Adrenal gland (tissue), 12 donors: Measurements from ENCODE around the gene THRB. TPM values are rescaled to one million over a fixed set of nuclear protein-coding genes. Genes with fewer than 3 reads are reported as not detected.
A peak's percentile ranks its signal among the peaks of the same experiment; 100 is the strongest.

ENCODE experiments used
- DNase-seq, 7 donors: peaks; one replicate each; pipeline ENCODE4 v3.0.0-alpha.2; 2019 to 2020
- H3K27ac ChIP-seq, 5 donors: fragments of 200-600 bp; sonication (generic) in 4 of 5; 1 replicate in 3 of 5; 2 replicates in 2 of 5; pipeline versions ENCODE4 v1.5.1 to v1.8.0; 2016 to 2020; ENCODE audit warnings: mild to moderate bottlenecking in 1 of 5
- H3K27me3 ChIP-seq: fragments of 200-600 bp; 2 replicates; pipeline ENCODE4 v1.8.0; 2021
- H3K36me3 ChIP-seq, 2 donors: fragments of 200-600 bp; replicated peaks in 1 of 2; 1 replicate in 1 of 2; 2 replicates in 1 of 2; pipeline versions ENCODE4 v1.5.1 to v1.8.0; 2018 to 2022
- H3K4me1 ChIP-seq, 2 donors: fragments of 200-600 bp; replicated peaks in 1 of 2; 1 replicate in 1 of 2; 2 replicates in 1 of 2; pipeline versions ENCODE4 v1.5.1 to v1.8.0; 2018 to 2021
- H3K4me3 ChIP-seq, 4 donors: fragments of 200-600 bp; sonication (generic) in 3 of 4; one replicate each; pipeline ENCODE4 v1.5.1; 2016 to 2018
- H3K9me3 ChIP-seq, 3 donors: fragments of 200-600 bp; sonication (generic) in 1 of 3; replicated peaks in 1 of 3; 1 replicate in 2 of 3; 2 replicates in 1 of 3; pipeline versions ENCODE4 v1.5.1 to v1.8.0; 2016 to 2021
- POLR2A ChIP-seq, 2 donors: fragments of 450-650 bp; IDR thresholded peaks; one replicate each; pipeline ENCODE4 v1.6.1; 2017; ENCODE audit warnings: antibody characterized with exemption in 2 of 2, mild to moderate bottlenecking in 2 of 2, moderate library complexity in 1 of 2
- WGBS, 4 donors: extraction: QIAGEN DNeasy Blood & Tissue Kit in 2 of 4; methylation state at CpG; one replicate each; pipeline versions ENCODE4 v1.1.5 to v1.1.7; 2013 to 2017; 5-methylcytosine and 5-hydroxymethylcytosine counted together
- intact Hi-C, 2 donors: fragments of 100-400 bp; cut with DNase I; formaldehyde crosslinking; loops; one replicate each; pipeline versions ENCODE4 v1.14.1 to v1.15.0; 2022 to 2023
- polyA plus RNA-seq, 3 donors: library from polyadenylated mRNA; stranded (reverse); fragments of 200-250 nt in 2 of 3; fragments of 350-450 nt in 1 of 3; fragmentation: Illumina TruSeq in 1 of 3; extraction: RNeasy Lipid Tissue Mini Kit (QIAGEN cat#74804) in 1 of 3; gene quantifications; one replicate each; pipeline ENCODE4 v1.2.3, GENCODE V29; 2013 to 2014
- total RNA-seq, 9 donors: library from RNA; depleted of rRNA in 4 of 9; stranded (reverse); fragments of >200 nt in 4 of 9; fragments of 120-200 nt in 1 of 9; fragmentation: NEBNext Ultra II Directional in 1 of 9; extraction: Animal tissue kit (Norgen Biotek cat#: 25700) in 1 of 9; gene quantifications; one replicate each; pipeline versions ENCODE4 v1.1.0 to v1.2.4, GENCODE V29; 2013 to 2023
- TF ChIP-seq, protein P1 (sequence below), 6 experiments: fragments of 450-650 bp in 4 of 6; fragments of 200-600 bp in 2 of 6; sonication (generic) in 1 of 6; IDR thresholded peaks; 1 replicate in 5 of 6; 2 replicates in 1 of 6; pipeline versions ENCODE4 v1.5.1 to v1.8.0; 2016 to 2021; ENCODE audit warnings: antibody characterized with exemption in 6 of 6, mild to moderate bottlenecking in 2 of 6, moderate library complexity in 1 of 6
- donor health status: healthy with polysubstance abuse.
- donor health status: Bipolar disorder and iron deficiency.
- donor health status: DM: yes; HTN: yes; CAD: no.
- donor health status: DM: no; HTN: no; CAD: no.
- donor health status: DM: no; HTN: no; CAD: no.
- donor health status: DM: yes; HTN: yes; CAD: no.

The THRB gene
- total and polyA plus RNA-seq, 12 donors, result 3.0 to 30.7 (median 13.5) TPM

DNA sequence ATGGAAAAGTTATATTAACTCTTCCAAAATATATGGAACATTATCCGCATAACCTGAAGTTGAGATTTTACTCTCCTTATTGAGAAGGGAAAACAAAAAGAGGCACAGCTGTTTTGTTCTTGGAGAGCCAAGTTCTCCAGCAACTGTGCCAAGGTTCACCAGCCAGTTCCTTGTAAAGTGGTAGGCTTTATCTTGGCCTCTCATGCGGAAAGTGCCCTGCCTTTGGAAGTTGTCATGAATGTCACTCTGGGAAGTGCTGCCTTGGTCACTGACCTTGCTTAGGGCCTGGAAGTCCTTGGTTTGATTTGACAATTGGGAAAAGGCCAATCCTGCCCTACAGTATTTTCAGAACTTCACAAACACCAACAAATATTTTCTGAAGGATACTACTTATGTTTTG lies 44.2 kb upstream of the THRB start:
- H3K4me3 ChIP-seq, result no peak overlapping the region
- peaks cover 0 to 9% of the 10 kb centered on the region in 2 donors for H3K4me1 ChIP-seq
- peak in 5 of 7 donors; percentile 16 to 67 (median 29) for DNase-seq
- no peak for TF ChIP-seq POLR2A (IDR thresholded peaks at IDR 0.05)
- TF ChIP-seq, protein P1, sequence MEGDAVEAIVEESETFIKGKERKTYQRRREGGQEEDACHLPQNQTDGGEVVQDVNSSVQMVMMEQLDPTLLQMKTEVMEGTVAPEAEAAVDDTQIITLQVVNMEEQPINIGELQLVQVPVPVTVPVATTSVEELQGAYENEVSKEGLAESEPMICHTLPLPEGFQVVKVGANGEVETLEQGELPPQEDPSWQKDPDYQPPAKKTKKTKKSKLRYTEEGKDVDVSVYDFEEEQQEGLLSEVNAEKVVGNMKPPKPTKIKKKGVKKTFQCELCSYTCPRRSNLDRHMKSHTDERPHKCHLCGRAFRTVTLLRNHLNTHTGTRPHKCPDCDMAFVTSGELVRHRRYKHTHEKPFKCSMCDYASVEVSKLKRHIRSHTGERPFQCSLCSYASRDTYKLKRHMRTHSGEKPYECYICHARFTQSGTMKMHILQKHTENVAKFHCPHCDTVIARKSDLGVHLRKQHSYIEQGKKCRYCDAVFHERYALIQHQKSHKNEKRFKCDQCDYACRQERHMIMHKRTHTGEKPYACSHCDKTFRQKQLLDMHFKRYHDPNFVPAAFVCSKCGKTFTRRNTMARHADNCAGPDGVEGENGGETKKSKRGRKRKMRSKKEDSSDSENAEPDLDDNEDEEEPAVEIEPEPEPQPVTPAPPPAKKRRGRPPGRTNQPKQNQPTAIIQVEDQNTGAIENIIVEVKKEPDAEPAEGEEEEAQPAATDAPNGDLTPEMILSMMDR (IDR thresholded peaks at IDR 0.05), result no peak
- H3K27ac ChIP-seq, result no peak overlapping the region
- H3K9me3 ChIP-seq, result no peaks in the 10 kb centered on the region
- WGBS, 4 donors, result 61 to 65% (median 63%) methylated on average over 2 of the region's 2 CpGs
- no peaks in the 10 kb centered on the region for H3K36me3 ChIP-seq
- intact Hi-C loops, result no loop called here
- no peaks in the 10 kb centered on the region for H3K27me3 ChIP-seq

DNA sequence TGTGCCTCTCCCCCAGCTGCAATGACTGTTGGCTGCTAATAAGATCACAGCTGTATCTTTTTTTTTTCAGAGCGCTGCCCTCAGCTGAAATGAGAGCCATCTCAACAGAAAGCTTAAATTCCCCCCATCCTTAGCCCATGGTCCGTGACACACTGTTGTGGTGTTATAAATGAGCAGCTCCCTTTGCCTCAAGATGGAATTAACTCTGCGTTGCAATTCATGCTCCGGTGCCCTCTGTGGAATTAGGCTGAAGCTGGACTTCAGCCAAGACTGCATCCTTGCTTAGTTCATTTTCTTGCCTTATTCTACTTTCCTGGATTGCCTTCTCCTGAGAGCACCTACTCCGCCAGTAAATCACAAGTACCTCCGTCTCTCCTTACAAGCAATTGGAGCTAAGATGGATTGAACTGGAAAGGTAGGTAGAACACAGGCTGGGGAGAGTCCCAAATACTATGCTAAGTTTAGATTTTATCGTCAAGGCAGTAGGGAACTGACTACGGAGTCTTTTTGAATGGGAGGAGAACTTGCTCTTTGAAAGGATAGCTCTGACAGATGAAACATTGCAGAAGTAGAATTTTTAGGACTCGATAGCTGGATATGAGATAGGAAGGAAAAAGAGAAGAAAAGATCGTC lies 39.0 kb upstream of the THRB start:
- no peak overlapping the region for H3K4me3 ChIP-seq
- WGBS, 4 donors, result 83 to 94% (median 90%) methylated on average over 10 of the region's 10 CpGs
- TF ChIP-seq, protein P1 (IDR thresholded peaks at IDR 0.05), result no peak
- TF ChIP-seq POLR2A (IDR thresholded peaks at IDR 0.05), result no peak

DNA sequence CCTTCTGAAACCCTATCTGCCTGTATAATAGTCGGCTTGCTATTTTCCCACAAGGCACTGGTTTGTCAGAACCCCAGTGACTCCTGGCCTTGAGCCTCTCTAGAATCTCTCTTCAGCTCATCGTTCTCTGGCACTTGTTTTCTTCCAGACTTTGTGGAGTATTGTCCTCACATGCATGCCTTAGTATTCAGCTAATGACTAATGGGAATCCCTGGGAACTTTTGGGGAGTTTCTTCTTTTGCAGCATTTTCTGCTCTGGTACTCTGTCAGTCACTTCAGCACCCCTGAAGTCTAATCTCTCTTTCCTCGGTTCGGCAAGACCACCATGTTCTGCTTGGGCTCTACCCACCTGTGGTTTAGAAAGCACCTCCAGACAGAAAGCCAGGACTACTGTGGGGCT lies 35.8 kb upstream of the THRB start:
- intact Hi-C loops, result no loop called here
- DNase-seq, result peak in 2 of 7 donors; percentile 31 to 36
- TF ChIP-seq, protein P1 (IDR thresholded peaks at IDR 0.05), result no peak
- TF ChIP-seq POLR2A (IDR thresholded peaks at IDR 0.05), result no peak
- Histone ChIP-seq H3K4me3 (no peak overlapping the region), H3K27ac (no peak overlapping the region), H3K9me3 (peaks cover 0 to 6% (median 0%) of the 10 kb centered on the region in 3 donors), H3K27me3 (no peaks in the 10 kb centered on the region), H3K36me3 (no peaks in the 10 kb centered on the region), H3K4me1 (no peaks in the 10 kb centered on the region)
- WGBS, 4 donors, result 53 to 65% (median 58%) methylated on average over 4 of the region's 4 CpGs

More for the DNA sequence above, 39.0 kb upstream of the THRB start:
- Histone ChIP-seq H3K9me3 (peaks cover 0 to 6% (median 0%) of the 10 kb centered on the region in 3 donors), H3K27me3 (no peaks in the 10 kb centered on the region), H3K36me3 (no peaks in the 10 kb centered on the region), H3K4me1 (peaks cover 0 to 9% of the 10 kb centered on the region in 2 donors), H3K27ac (no peak overlapping the region)
- intact Hi-C loops, result no loop called here
- DNase-seq, result no peak

DNA sequence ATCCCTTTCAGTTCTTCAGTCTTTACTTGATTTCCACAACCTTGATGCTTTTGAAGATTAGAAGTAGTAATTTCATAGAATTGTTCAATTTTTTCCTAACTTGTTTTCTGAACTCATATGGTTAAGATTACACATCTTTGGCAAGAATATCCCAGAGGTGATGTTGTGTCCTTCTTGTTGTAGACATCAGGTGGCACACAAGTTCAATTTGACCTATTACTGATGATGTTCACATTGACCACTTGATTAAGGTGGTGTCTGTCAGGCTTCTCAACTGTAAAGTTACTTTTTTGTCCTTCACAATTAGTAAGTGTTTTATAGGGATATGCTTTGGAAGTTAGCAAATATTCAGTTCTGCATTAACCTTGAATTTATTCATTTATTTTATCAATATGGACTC lies 34.6 kb upstream of the THRB start:
- TF ChIP-seq, protein P1 (IDR thresholded peaks at IDR 0.05), result no peak
- TF ChIP-seq POLR2A (IDR thresholded peaks at IDR 0.05), result no peak
- Histone ChIP-seq H3K27ac (no peak overlapping the region), H3K36me3 (no peaks in the 10 kb centered on the region), H3K4me1 (no peaks in the 10 kb centered on the region), H3K9me3 (peaks cover 0 to 6% (median 0%) of the 10 kb centered on the region in 3 donors), H3K4me3 (no peak overlapping the region), H3K27me3 (no peaks in the 10 kb centered on the region)
- DNase-seq, result no peak
- intact Hi-C loops, result loop anchor here in 1 of 2 donors (10.0 kb wide), 1 partner anchor 56 kb away; no protein-coding TSS in a partner anchor
